GM23338 (cell line): ENCODE measurements around the gene FER. TPM values are rescaled to one million over a fixed set of nuclear protein-coding genes. Genes with fewer than 3 reads are reported as not detected.

Experiments
- ATAC-seq: fragments of 200-7000 bp; cut with Tn5 transposase; 3 replicates; pipeline ENCODE4 v1.9.1; 2020
- DNase-seq: peaks from one replicate; pipeline ENCODE4 v3.0.0-alpha.2; 2015; ENCODE audit warnings: low spot score
- H2AFZ ChIP-seq: fragments of 200-600 bp; sonication (generic); 2 replicates; pipeline ENCODE4 v1.8.0; 2016; ENCODE audit warnings: antibody characterized with exemption, mild to moderate bottlenecking, moderate library complexity
- H3F3A ChIP-seq: fragments of 200-600 bp; sonication (generic); replicated peaks from 2 replicates; pipeline ENCODE4 v1.8.0; 2017; ENCODE audit warnings: antibody characterized with exemption, mixed run types, low read depth
- H3K27ac ChIP-seq: fragments of 200-600 bp; sonication (generic); 2 replicates; pipeline ENCODE4 v1.6.1; 2016; ENCODE audit warnings: low read depth
- H3K27me3 ChIP-seq: fragments of 200-600 bp; sonication (generic); 2 replicates; pipeline ENCODE4 v1.8.0; 2016; ENCODE audit warnings: mild to moderate bottlenecking, mixed run types, moderate library complexity; ENCODE audit not compliant: insufficient read depth
- H3K36me3 ChIP-seq: fragments of 200-600 bp; sonication (generic); 2 replicates; pipeline ENCODE4 v1.8.0; 2016; ENCODE audit warnings: mild to moderate bottlenecking; ENCODE audit not compliant: insufficient read depth
- H3K4me1 ChIP-seq: fragments of 200-600 bp; sonication (generic); 2 replicates; pipeline ENCODE4 v1.8.0; 2016; ENCODE audit warnings: mild to moderate bottlenecking, moderate library complexity; ENCODE audit not compliant: insufficient read depth
- H3K4me2 ChIP-seq: fragments of 200-600 bp; sonication (generic); 2 replicates; pipeline ENCODE4 v1.7.1; 2017; ENCODE audit warnings: mixed run types
- H3K4me3 ChIP-seq: fragments of 200-600 bp; sonication (generic); 2 replicates; pipeline ENCODE4 v1.6.1; 2016; ENCODE audit warnings: mixed run types
- H3K79me2 ChIP-seq: fragments of 200-600 bp; sonication (generic); replicated peaks from 2 replicates; pipeline ENCODE4 v1.8.0; 2017; ENCODE audit warnings: mild to moderate bottlenecking; ENCODE audit not compliant: insufficient read depth
- H3K9me2 ChIP-seq: fragments of 200-600 bp; sonication (generic); 2 replicates; pipeline ENCODE4 v1.8.0; 2017; ENCODE audit not compliant: insufficient read depth
- H4K20me1 ChIP-seq: fragments of 200-600 bp; sonication (generic); replicated peaks from 2 replicates; pipeline ENCODE4 v1.8.0; 2017; ENCODE audit warnings: mild to moderate bottlenecking; ENCODE audit not compliant: insufficient read depth
- H3K27ac Mint-ChIP-seq: 2 replicates; pipeline ENCODE4 v1.8.0; 2020; ENCODE audit warnings: inconsistent platforms, mild to moderate bottlenecking, moderate library complexity, mixed read lengths
- H3K27me3 Mint-ChIP-seq: 3 replicates; pipeline ENCODE4 v1.8.0; 2022; ENCODE audit warnings: low read depth, mild to moderate bottlenecking, moderate library complexity, mixed read lengths, inconsistent platforms; ENCODE audit not compliant: insufficient read depth, poor library complexity
- H3K36me3 Mint-ChIP-seq: 3 replicates; pipeline ENCODE4 v1.8.0; 2021; ENCODE audit warnings: low read depth, mild to moderate bottlenecking, inconsistent platforms, moderate library complexity, mixed read lengths
- H3K4me1 Mint-ChIP-seq: 3 replicates; pipeline ENCODE4 v1.8.0; 2020; ENCODE audit warnings: mild to moderate bottlenecking, inconsistent platforms, mixed read lengths
- H3K4me3 Mint-ChIP-seq: 3 replicates; pipeline ENCODE4 v1.8.0; 2021; ENCODE audit warnings: moderate library complexity, mild to moderate bottlenecking, inconsistent platforms, mixed read lengths
- H3K9me3 Mint-ChIP-seq: 3 replicates; pipeline ENCODE4 v1.8.0; 2020; ENCODE audit warnings: moderate library complexity, mild to moderate bottlenecking, inconsistent platforms, mixed read lengths
- CREB1 ChIP-seq: fragments of 250-450 bp; sonication (Bioruptor Pico); IDR thresholded peaks from 2 replicates; pipeline ENCODE4 v1.5.0; 2020; ENCODE audit warnings: low read depth, mild to moderate bottlenecking, moderate library complexity
- CTCF ChIP-seq, 2 experiments: fragments of 200-600 bp in 1 of 2; sonication (generic) in 1 of 2; conservative IDR thresholded peaks; 2 replicates each; pipeline versions ENCODE4 v1.5.1 to v1.6.1; 2016 to 2017; ENCODE audit warnings: antibody characterized with exemption in 2 of 2, low read depth in 2 of 2, mild to moderate bottlenecking in 2 of 2, moderate library complexity in 1 of 2
- EZH2 ChIP-seq: fragments of 200-600 bp; sonication (generic); IDR thresholded peaks from one replicate; pipeline ENCODE4 v1.8.0; 2017; ENCODE audit warnings: antibody characterized with exemption, mild to moderate bottlenecking, low read depth; ENCODE audit not compliant: unreplicated experiment
- EZH2phosphoT487 ChIP-seq: fragments of 200-600 bp; sonication (generic); IDR thresholded peaks from one replicate; pipeline ENCODE4 v1.8.1; 2018; ENCODE audit warnings: antibody characterized with exemption; ENCODE audit not compliant: unreplicated experiment
- JUNB ChIP-seq: IDR thresholded peaks from one replicate; pipeline ENCODE4 v1.6.1; 2016; ENCODE audit warnings: antibody characterized with exemption; ENCODE audit not compliant: unreplicated experiment
- NANOG ChIP-seq: IDR thresholded peaks from 2 replicates; pipeline ENCODE4 v1.6.1; 2016; ENCODE audit warnings: antibody characterized with exemption, borderline replicate concordance
- POLR2AphosphoS5 ChIP-seq: IDR thresholded peaks from 2 replicates; pipeline ENCODE4 v1.6.1; 2016; ENCODE audit warnings: antibody characterized with exemption, low read depth
- REST ChIP-seq: IDR thresholded peaks from one replicate; pipeline ENCODE4 v1.6.1; 2018; ENCODE audit warnings: antibody characterized with exemption; ENCODE audit not compliant: unreplicated experiment
- STAT1 ChIP-seq: IDR thresholded peaks from one replicate; pipeline ENCODE4 v1.6.1; 2016; ENCODE audit warnings: antibody characterized with exemption; ENCODE audit not compliant: unreplicated experiment
- ZNF114 ChIP-seq: fragments of 250-450 bp; sonication (Bioruptor Pico); IDR thresholded peaks from 2 replicates; pipeline ENCODE4 v1.5.0; 2020; ENCODE audit warnings: mild to moderate bottlenecking, moderate library complexity
- ZNF331 ChIP-seq: fragments of 250-450 bp; sonication (Bioruptor Pico); IDR thresholded peaks from 2 replicates; pipeline ENCODE4 v1.5.0; 2020; ENCODE audit warnings: low read depth, mild to moderate bottlenecking, moderate library complexity
- polyA plus RNA-seq: library from polyadenylated mRNA; unstranded; fragments of >200 nt; fragmentation: Nextera tagmentation; extraction: Ambion mirVana; gene quantifications from 2 replicates; pipeline ENCODE4 v1.2.1, GENCODE V29; 2016
- total RNA-seq: library from RNA; depleted of rRNA; stranded (reverse); fragments of >200 nt; shearing (Covaris generic); gene quantifications from 2 replicates; pipeline ENCODE4 v1.2.3, GENCODE V29; 2014
- TF ChIP-seq, protein P1 (sequence below): fragments of 250-450 bp; sonication (Bioruptor Pico); IDR thresholded peaks from 2 replicates; pipeline ENCODE4 v1.5.0; 2020; ENCODE audit warnings: mild to moderate bottlenecking, moderate library complexity
- TF ChIP-seq, protein P2 (sequence below): IDR thresholded peaks from 2 replicates; pipeline ENCODE4 v1.6.1; 2016; ENCODE audit warnings: antibody characterized with exemption

FER gene
- total and polyA plus RNA-seq, 2 experiments from 2014 or later = 17.4 to 34.8 TPM

DNA sequence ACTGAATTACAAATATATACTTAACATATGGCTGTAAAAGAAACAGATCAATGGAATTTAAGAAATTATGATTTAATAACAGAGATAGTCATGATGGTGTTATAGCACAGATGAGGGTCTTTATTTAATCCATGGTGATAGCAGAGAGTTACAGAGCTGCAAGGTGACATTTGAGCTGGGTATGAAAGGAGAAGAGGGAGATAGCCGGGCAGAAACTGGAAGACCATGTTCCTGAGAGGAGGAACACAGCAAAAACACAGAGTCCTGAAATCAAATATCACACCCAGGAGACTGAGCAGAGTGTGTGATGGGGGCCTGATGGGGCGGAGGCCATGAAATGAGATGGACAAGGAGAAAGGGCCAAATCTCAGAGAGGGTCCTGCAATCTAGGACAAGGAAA is 498.7 kb downstream of the FER start:
- H3K36me3 ChIP-seq = no peaks in the 10 kb centered on the region
- H3K27me3 ChIP-seq = no peaks in the 10 kb centered on the region
- peaks cover 13% of the 10 kb centered on the region for H3K9me3 Mint-ChIP-seq
- H3K4me1 ChIP-seq = no peaks in the 10 kb centered on the region
- peaks cover 6% of the 10 kb centered on the region for H3K36me3 Mint-ChIP-seq
- H3K4me1 Mint-ChIP-seq = no peaks in the 10 kb centered on the region
- H3K27ac Mint-ChIP-seq = no peak overlapping the region
- H3K9me2 ChIP-seq = peaks cover 7% of the 10 kb centered on the region; the same call in 1 of the 2 replicates
- peaks cover 3% of the 10 kb centered on the region for H3K27me3 Mint-ChIP-seq
- ATAC-seq (no peak), DNase-seq (no peak)
- H3K79me2 ChIP-seq = no peaks in the 10 kb centered on the region
- H2AFZ ChIP-seq = no peak overlapping the region
- no peak overlapping the region for H3K27ac ChIP-seq
- no peak overlapping the region for H3K4me3 ChIP-seq
- no peaks in the 10 kb centered on the region for H4K20me1 ChIP-seq
- H3F3A ChIP-seq = no peaks in the 10 kb centered on the region
- no peak for TF ChIP-seq REST
- no peak for TF ChIP-seq CREB1 (CRISPR knock-in tag)
- no peak for TF ChIP-seq STAT1
- TF ChIP-seq, protein P1, sequence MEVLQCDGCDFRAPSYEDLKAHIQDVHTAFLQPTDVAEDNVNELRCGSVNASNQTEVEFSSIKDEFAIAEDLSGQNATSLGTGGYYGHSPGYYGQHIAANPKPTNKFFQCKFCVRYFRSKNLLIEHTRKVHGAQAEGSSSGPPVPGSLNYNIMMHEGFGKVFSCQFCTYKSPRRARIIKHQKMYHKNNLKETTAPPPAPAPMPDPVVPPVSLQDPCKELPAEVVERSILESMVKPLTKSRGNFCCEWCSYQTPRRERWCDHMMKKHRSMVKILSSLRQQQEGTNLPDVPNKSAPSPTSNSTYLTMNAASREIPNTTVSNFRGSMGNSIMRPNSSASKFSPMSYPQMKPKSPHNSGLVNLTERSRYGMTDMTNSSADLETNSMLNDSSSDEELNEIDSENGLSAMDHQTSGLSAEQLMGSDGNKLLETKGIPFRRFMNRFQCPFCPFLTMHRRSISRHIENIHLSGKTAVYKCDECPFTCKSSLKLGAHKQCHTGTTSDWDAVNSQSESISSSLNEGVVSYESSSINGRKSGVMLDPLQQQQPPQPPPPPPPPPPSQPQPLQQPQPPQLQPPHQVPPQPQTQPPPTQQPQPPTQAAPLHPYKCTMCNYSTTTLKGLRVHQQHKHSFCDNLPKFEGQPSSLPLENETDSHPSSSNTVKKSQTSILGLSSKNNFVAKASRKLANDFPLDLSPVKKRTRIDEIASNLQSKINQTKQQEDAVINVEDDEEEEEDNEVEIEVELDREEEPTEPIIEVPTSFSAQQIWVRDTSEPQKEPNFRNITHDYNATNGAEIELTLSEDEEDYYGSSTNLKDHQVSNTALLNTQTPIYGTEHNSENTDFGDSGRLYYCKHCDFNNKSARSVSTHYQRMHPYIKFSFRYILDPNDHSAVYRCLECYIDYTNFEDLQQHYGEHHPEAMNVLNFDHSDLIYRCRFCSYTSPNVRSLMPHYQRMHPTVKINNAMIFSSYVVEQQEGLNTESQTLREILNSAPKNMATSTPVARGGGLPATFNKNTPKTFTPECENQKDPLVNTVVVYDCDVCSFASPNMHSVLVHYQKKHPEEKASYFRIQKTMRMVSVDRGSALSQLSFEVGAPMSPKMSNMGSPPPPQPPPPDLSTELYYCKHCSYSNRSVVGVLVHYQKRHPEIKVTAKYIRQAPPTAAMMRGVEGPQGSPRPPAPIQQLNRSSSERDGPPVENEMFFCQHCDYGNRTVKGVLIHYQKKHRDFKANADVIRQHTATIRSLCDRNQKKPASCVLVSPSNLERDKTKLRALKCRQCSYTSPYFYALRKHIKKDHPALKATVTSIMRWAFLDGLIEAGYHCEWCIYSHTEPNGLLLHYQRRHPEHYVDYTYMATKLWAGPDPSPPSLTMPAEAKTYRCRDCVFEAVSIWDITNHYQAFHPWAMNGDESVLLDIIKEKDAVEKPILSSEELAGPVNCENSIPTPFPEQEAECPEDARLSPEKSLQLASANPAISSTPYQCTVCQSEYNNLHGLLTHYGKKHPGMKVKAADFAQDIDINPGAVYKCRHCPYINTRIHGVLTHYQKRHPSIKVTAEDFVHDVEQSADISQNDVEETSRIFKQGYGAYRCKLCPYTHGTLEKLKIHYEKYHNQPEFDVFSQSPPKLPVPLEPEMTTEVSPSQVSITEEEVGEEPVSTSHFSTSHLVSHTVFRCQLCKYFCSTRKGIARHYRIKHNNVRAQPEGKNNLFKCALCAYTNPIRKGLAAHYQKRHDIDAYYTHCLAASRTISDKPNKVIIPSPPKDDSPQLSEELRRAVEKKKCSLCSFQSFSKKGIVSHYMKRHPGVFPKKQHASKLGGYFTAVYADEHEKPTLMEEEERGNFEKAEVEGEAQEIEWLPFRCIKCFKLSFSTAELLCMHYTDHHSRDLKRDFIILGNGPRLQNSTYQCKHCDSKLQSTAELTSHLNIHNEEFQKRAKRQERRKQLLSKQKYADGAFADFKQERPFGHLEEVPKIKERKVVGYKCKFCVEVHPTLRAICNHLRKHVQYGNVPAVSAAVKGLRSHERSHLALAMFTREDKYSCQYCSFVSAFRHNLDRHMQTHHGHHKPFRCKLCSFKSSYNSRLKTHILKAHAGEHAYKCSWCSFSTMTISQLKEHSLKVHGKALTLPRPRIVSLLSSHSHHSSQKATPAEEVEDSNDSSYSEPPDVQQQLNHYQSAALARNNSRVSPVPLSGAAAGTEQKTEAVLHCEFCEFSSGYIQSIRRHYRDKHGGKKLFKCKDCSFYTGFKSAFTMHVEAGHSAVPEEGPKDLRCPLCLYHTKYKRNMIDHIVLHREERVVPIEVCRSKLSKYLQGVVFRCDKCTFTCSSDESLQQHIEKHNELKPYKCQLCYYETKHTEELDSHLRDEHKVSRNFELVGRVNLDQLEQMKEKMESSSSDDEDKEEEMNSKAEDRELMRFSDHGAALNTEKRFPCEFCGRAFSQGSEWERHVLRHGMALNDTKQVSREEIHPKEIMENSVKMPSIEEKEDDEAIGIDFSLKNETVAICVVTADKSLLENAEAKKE = no peak
- TF ChIP-seq, protein P2, sequence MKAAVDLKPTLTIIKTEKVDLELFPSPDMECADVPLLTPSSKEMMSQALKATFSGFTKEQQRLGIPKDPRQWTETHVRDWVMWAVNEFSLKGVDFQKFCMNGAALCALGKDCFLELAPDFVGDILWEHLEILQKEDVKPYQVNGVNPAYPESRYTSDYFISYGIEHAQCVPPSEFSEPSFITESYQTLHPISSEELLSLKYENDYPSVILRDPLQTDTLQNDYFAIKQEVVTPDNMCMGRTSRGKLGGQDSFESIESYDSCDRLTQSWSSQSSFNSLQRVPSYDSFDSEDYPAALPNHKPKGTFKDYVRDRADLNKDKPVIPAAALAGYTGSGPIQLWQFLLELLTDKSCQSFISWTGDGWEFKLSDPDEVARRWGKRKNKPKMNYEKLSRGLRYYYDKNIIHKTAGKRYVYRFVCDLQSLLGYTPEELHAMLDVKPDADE = no peak
- TF ChIP-seq EZH2phosphoT487 = no peak
- no peak for TF ChIP-seq NANOG
- no peak for TF ChIP-seq EZH2
- TF ChIP-seq ZNF331 (CRISPR knock-in tag) = no peak
- TF ChIP-seq JUNB = no peak
- TF ChIP-seq ZNF114 (CRISPR knock-in tag) = no peak
- TF ChIP-seq POLR2AphosphoS5 = no peak
- no peak for TF ChIP-seq CTCF (conservative IDR thresholded peaks at IDR 0.05; ENCODE audit: low read depth in 2 of 2)
- H3K4me3 Mint-ChIP-seq = no peak overlapping the region
- H3K4me2 ChIP-seq = no peak overlapping the region
